Caki2 (cell line): ENCODE results near the gene SHISAL2A. TPM values are rescaled to one million over a fixed set of nuclear protein-coding genes. Genes with fewer than 3 reads are reported as not detected.

ENCODE experiments used
- DNase-seq: peaks from one replicate; pipeline ENCODE4 v3.0.0-alpha.2; 2015; ENCODE audit warnings: low read depth
- in situ Hi-C: cut with HindIII; loops from 2 replicates; pipeline ENCODE4 v1.10.0; 2016; ENCODE audit warnings: low sequenced_read_pairs, low pct_unique_long_range_greater_than_20kb, mixed read lengths
- total RNA-seq: library from RNA; depleted of rRNA; stranded (reverse); fragments of >200 nt; shearing (Covaris generic); gene quantifications from 2 replicates; pipeline ENCODE4 v1.2.3, GENCODE V29; 2014; ENCODE audit warnings: low replicate concordance

Gene SHISAL2A
- total RNA-seq, 1 experiment from 2014 or later, result not detected

- in situ Hi-C loops, result no loop called here
- no peak for DNase-seq
Observed at GRCh38 chr1:52645261-52645660, 12.3 kb downstream of the SHISAL2A start.

GRCh38 chr1:52651904-52652303, 18.9 kb downstream of the SHISAL2A start:
- in situ Hi-C loops, result no loop called here
- no peak for DNase-seq

- DNase-seq, result no peak
- in situ Hi-C loops, result no loop called here
Observed at GRCh38 chr1:52653207-52653849, 20.4 kb downstream of the SHISAL2A start.

GRCh38 chr1:52654063-52654462, 21.1 kb downstream of the SHISAL2A start:
- no peak for DNase-seq
- in situ Hi-C loops, result no loop called here

- no peak for DNase-seq
- in situ Hi-C loops, result no loop called here
Observed at GRCh38 chr1:52657702-52658101, 24.7 kb downstream of the SHISAL2A start.

- in situ Hi-C loops, result no loop called here
- DNase-seq, result no peak
Observed at GRCh38 chr1:52658795-52659194, 25.8 kb downstream of the SHISAL2A start.

- in situ Hi-C loops, result no loop called here
- DNase-seq, result peak; percentile 30
Observed at GRCh38 chr1:52659356-52659755, 26.4 kb downstream of the SHISAL2A start.

- in situ Hi-C loops, result no loop called here
- DNase-seq, result no peak
Observed at GRCh38 chr1:52659851-52660596, 27.1 kb downstream of the SHISAL2A start.

- in situ Hi-C loops, result no loop called here
- DNase-seq, result no peak
Observed at GRCh38 chr1:52660807-52661206, 27.8 kb downstream of the SHISAL2A start.

GRCh38 chr1:52662645-52663313, 29.8 kb downstream of the SHISAL2A start:
- peak; percentile 86 for DNase-seq
- in situ Hi-C loops, result no loop called here

GRCh38 chr1:52663716-52664115, 30.7 kb downstream of the SHISAL2A start:
- in situ Hi-C loops, result no loop called here
- no peak for DNase-seq

GRCh38 chr1:52665006-52665941, 32.3 kb downstream of the SHISAL2A start:
- in situ Hi-C loops, result no loop called here
- no peak for DNase-seq

GRCh38 chr1:52667290-52667689, 34.3 kb downstream of the SHISAL2A start:
- in situ Hi-C loops, result no loop called here
- DNase-seq, result no peak

GRCh38 chr1:52667984-52668383, 35.0 kb downstream of the SHISAL2A start:
- no peak for DNase-seq
- in situ Hi-C loops, result no loop called here

- in situ Hi-C loops, result no loop called here
- no peak for DNase-seq
Observed at GRCh38 chr1:52668711-52669110, 35.7 kb downstream of the SHISAL2A start.

GRCh38 chr1:52669696-52670095, 36.7 kb downstream of the SHISAL2A start:
- in situ Hi-C loops, result no loop called here
- no peak for DNase-seq

GRCh38 chr1:52670604-52671003, 37.6 kb downstream of the SHISAL2A start:
- in situ Hi-C loops, result no loop called here
- no peak for DNase-seq

GRCh38 chr1:52672946-52673345, 40.0 kb downstream of the SHISAL2A start:
- no peak for DNase-seq
- in situ Hi-C loops, result no loop called here
